ENCODE data around the gene TKTL1.
"Not testable (repeated sequence)": the region's sequence is repeated elsewhere in the genome, so short reads cannot be mapped to it uniquely, and the experiment has no call there.

TKTL1 gene

GRCh38 chrX:154295664-154296310, at the start of gene TKTL1:
TKTL1 (plus strand) TSS chrX:154295795; CDS start chrX:154295860, 65 bp downstream.
- no peak for DNase-seq (ENCODE audit: low read depth)

DNA sequence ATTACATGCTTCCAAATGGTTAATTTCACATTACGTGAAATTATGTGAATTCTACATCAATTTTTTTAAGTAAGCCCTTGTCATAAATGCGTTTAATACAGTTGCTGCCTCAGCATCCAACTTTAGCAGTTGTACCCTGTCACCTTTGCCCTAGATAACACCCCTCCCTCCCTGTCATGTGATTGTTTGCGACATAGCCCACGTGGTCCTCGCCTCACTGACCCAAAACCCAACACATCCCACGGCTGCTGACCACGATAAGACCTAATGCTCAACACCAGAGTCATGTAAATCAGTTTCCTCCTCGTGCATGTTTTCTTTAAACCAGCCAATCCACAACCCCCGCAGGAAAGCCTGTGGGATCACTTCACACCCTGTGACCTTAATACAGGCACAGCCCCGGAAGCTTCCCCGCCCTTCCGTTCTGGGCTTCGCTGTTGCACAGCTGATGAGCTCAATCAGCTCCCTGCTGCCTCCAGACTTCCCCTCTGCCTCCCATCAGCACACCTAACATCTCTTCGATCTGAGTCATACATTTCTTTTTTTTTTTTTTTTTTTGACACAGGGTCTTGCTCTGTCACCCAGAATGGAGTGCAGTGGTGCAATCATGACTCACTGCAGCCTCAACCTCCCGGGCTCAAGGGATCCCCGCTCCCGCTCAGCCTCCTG, 48.1 kb upstream of the TKTL1 start:
- not testable (repeated sequence) for DNase-seq (ENCODE audit: low read depth)

DNA sequence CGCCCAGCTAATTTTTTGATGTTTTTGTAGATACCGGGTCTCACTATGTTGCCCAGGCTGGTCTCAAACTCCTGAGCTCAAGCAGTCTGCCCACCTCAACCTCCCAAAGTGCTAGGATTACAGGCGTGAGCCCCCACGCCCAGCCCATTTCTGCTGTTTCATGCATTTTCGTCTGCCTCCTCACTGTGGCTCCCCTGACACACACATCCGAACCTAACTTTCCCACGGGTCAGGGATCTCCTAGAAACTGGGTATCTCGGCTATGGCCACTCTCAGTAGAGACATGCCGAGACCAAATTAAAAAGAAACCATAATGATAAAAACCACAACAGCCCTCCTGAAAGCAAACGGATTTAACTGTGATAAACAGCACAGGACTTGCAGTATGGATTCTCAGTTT, 47.5 kb upstream of the TKTL1 start:
- not testable (repeated sequence) for DNase-seq (ENCODE audit: low read depth)

GRCh38 chrX:154257282-154257681, 38.3 kb upstream of the TKTL1 start, which contains the start of gene OPN1MW3:
OPN1MW3 (plus strand) TSS chrX:154257582; CDS start chrX:154257620, 38 bp downstream.
- not testable (repeated sequence) for DNase-seq (ENCODE audit: low read depth)

DNA sequence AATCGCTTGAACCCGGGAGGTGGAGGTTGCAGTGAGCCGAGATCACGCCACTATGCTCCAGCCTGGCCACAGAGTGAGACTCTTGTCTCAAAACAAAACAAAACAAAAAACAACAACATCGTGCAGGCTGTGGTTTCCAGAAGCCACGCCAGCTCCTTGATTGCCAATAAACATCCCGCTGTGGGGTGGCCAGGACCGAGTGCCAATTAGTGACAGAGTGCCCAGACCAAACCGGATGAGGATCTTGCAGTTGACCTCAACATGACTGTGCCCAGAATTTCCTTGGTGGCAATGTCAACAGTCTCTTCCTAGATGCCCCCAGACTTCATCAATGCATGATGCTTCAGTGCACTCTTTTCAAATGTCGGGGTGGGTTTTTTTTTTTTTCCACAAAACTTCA, 36.9 kb upstream of the TKTL1 start:
- DNase-seq (ENCODE audit: low read depth), result not testable (repeated sequence)

- DNase-seq (ENCODE audit: low read depth), result not testable (repeated sequence)
Measured at GRCh38 chrX:154263072-154263471, 32.5 kb upstream of the TKTL1 start.

DNA sequence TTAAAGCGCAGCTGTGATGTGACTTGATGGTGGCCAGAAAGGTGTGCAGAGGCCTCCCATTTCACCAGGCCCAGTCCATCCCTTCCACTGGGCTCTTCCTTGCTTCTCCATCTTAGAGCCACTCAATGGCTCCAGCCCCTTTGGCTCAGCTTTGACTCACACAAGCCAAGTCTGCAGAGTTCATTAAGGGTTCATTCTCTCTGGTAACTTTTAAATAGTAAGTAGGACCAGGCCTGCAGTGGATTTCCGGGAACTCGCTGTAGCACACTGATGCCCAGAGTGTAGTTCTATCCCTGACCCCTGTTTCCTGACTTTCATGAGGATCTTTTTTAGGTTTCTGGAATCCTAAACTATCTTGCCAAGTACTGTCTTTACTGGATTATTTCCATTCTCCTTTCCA, 26.4 kb upstream of the TKTL1 start:
- not testable (repeated sequence) for DNase-seq (ENCODE audit: low read depth)

DNA sequence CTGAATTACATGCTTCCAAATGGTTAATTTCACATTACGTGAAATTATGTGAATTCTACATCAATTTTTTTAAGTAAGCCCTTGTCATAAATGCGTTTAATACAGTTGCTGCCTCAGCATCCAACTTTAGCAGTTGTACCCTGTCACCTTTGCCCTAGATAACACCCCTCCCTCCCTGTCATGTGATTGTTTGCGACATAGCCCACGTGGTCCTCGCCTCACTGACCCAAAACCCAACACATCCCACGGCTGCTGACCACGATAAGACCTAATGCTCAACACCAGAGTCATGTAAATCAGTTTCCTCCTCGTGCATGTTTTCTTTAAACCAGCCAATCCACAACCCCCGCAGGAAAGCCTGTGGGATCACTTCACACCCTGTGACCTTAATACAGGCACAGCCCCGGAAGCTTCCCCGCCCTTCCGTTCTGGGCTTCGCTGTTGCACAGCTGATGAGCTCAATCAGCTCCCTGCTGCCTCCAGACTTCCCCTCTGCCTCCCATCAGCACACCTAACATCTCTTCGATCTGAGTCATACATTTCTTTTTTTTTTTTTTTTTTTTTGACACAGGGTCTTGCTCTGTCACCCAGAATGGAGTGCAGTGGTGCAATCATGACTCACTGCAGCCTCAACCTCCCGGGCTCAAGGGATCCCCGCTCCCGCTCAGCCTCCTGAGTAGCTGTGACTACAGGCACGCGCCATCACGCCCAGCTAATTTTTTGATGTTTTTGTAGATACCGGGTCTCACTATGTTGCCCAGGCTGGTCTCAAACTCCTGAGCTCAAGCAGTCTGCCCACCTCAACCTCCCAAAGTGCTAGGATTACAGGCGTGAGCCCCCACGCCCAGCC, 10.9 kb upstream of the TKTL1 start:
- not testable (repeated sequence) for DNase-seq (ENCODE audit: low read depth)

DNA sequence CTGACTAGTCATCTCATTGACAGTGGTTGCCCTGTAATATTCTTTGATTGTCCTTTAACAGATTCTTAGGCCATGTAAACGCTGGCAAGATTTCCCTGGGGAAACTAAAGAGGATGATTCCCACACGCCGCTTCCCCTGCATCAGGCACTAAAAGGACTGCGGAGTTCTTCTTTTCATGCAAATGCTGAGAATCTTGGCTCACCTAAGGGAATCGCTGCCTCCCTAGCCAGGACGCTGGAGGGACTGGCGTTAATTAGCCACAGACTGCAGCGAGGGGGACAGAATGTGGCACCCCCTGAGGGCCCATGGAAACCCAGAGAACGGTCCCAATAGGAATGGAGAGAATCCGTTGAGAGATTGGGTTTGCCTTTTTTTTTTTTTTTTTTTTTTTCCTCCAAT, 9.2 kb upstream of the TKTL1 start:
- DNase-seq (ENCODE audit: low read depth), result not testable (repeated sequence)

- no peak for DNase-seq (ENCODE audit: low read depth)
Measured at GRCh38 chrX:154294791-154295574, 612 bp upstream of the TKTL1 start, which contains the start of gene TEX28. TEX28 (minus strand) TSS chrX:154295124; CDS start chrX:154292117, 3,007 bp downstream.

DNA sequence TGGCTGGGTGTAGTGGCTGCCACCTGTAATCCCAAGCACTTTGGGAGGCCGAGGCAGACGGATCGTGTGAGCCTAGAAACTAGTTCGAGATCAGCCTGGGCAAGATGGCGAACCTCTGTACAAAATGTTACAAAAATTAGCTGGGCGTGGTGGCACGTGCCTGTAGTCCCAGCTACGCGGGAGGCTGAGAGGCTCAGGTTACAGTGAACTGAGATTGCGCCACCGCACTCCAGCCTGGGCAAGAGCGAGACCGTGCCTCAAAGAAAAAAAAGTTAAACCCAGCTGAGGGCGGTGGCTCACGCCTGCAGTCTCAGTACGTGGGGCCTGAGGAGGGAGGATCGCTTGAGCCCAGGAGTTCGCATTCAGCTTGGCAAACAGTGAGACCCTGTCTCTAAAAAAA, 1.1 kb downstream of the TKTL1 start:
- no peak for DNase-seq (ENCODE audit: low read depth)

- DNase-seq (ENCODE audit: low read depth), result no peak
Measured at GRCh38 chrX:154298312-154298711, 2.7 kb downstream of the TKTL1 start.

DNA sequence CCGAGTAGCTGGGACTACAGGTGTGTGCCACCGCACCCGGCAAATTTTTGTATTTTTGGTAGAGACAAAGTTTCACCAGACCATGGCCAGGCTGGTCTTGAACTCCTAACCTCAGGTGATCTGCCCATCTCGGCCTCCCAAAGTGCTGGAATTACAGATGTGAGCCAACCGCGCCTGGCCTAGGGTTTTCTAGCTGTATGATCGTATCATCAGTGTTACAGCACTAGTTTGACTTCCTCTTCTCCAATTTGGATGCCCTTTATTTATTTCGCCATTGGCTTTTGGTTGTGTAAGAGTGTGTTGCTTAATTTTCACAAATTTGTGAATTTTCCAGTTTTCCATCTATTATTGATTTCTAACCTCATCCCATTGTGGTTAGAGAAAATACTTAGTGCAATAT, 5.2 kb downstream of the TKTL1 start:
- DNase-seq (ENCODE audit: low read depth), result peak; percentile 13

GRCh38 chrX:154302998-154303397, 7.4 kb downstream of the TKTL1 start:
- not testable (repeated sequence) for DNase-seq (ENCODE audit: low read depth)

DNA sequence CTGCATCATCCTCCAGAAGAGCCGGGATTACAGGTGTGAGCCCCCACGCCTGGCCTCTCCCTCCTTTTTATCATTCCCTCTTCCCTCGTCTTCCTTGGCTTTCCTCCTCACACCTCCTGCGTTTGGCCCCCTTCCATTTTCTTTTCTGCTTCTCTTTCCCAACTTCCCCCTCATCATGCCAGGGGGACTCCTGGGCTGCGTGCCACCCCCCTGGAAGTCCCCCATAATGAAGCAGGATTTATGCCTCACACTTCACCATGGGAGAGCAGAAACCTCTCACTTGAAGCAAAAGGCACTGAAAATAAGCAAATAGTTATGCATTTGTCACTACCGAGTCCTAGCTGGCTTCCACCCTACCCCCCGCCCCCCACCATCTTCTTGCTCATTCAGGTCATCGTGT, 7.9 kb downstream of the TKTL1 start:
- DNase-seq (ENCODE audit: low read depth), result no peak

DNA sequence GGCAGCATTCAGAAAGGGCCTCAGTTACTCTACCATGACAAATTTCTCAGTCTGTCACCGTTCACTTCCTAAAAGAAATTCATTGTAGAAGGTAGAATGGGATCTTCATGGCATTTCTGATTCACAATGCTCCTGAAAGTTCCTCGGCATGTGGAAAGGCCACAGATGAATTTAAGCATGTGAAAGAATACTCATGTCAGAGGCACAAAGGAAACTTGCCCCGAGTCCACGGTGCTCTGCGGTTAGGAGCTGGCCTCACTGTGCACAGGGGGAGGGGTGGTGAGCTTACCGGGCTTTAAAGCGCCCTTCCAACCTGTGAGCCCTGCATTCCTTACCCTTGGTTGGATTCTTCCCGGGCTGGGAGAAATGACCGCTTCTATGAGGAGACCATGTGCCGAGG, 9.3 kb downstream of the TKTL1 start:
- DNase-seq (ENCODE audit: low read depth), result no peak

DNA sequence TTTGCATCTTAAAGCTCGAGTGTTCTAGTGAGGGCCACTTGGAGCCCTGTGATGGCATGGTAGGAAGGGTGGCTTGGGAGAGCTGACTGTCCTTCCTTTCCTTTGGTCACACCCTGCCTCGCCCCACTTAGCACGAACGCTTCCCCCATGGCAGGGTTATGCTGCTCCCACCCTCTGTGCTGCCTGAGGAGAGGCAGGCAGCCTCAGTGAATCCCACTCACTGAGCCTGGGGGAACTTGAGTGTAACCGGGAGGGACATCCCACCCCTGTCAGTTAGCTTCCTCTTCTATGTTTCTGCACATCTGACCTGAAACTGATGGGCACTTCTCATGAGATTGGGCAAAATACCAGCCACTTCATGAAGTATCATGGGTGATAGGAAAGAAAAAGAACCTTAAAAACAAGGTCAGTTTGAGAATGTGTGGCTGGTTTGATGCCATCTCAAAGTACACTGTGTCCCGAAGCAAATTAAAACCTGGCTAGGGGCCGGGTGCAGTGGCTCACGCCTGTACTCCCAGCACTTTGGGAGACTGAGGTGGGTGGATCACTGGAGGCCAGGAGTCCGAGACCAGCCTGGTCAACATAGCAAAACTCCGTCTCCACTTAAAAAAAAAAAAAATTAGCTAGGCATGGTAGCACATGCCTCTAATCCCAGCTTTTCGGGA, 10.1 kb downstream of the TKTL1 start:
- no peak for DNase-seq (ENCODE audit: low read depth)

DNA sequence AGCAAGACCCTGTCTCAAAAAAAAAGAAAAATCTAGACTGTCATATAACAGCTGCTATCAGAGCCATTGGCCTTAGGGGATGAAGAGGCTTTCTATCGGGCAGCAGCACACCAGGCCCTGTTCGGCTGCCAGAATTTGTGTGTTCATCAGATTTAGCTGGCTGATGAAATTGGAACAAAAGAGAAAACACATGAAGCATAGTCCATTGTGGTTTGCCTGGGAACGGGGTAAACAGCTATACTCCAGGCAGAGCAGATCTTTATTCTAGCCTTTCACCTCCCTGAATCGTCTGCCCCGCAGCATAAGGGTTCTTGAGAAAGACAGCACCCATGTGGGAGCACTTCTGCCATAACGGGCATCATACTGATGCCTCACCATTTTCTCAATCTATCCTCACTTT, 11.6 kb downstream of the TKTL1 start:
- DNase-seq (ENCODE audit: low read depth), result peak; percentile 10

- peak; percentile 11 for DNase-seq (ENCODE audit: low read depth)
Measured at GRCh38 chrX:154308108-154308946, 12.7 kb downstream of the TKTL1 start.

- no peak for DNase-seq (ENCODE audit: low read depth)
Measured at GRCh38 chrX:154309041-154309775, 13.6 kb downstream of the TKTL1 start.
